Measurements from ENCODE around the gene CSH2.

- TF ChIP-seq TAF1 (IDR thresholded peaks at IDR 0.05; ENCODE audit: borderline replicate concordance, insufficient read depth, low read length) (no peak), SIN3A (IDR thresholded peaks at IDR 0.05; ENCODE audit: borderline replicate concordance, insufficient read depth, low read length) (no peak), POLR2AphosphoS5 (IDR thresholded peaks at IDR 0.05; ENCODE audit: low read depth, low read length) (no peak)
Measured at GRCh38 chr17:63847525-63848249, 25.8 kb downstream of the CSH2 start.
